Stomach smooth muscle (tissue), 2 donors: ENCODE results near the gene FAM53B.
A peak's percentile ranks its signal among the peaks of the same experiment; 100 is the strongest.

Source experiments
- H3K27ac ChIP-seq: one replicate; pipeline ENCODE4 v1.7.0; 2013; ENCODE audit warnings: mild to moderate bottlenecking, low read length, inconsistent platforms
- H3K27me3 ChIP-seq, 2 donors: one replicate each; pipeline ENCODE4 v1.7.0; 2013; ENCODE audit warnings: low read length in 2 of 2; ENCODE audit not compliant: insufficient read depth in 2 of 2, control insufficient read depth in 1 of 2
- H3K36me3 ChIP-seq, 2 donors: one replicate each; pipeline ENCODE4 v1.7.0; 2013; ENCODE audit warnings: low read length in 2 of 2; ENCODE audit not compliant: control insufficient read depth in 2 of 2, insufficient read depth in 2 of 2
- H3K4me1 ChIP-seq: one replicate; pipeline ENCODE4 v1.7.0; 2013; ENCODE audit warnings: low read length; ENCODE audit not compliant: control insufficient read depth, insufficient read depth
- H3K4me3 ChIP-seq, 2 donors: one replicate each; pipeline ENCODE4 v1.7.0; 2013; ENCODE audit warnings: low read length in 2 of 2
- H3K9ac ChIP-seq, 2 donors: one replicate each; pipeline ENCODE4 v1.7.0; 2013; ENCODE audit warnings: low read length in 2 of 2, mild to moderate bottlenecking in 1 of 2
- H3K9me3 ChIP-seq, 2 donors: one replicate each; pipeline ENCODE4 v1.7.0; 2013; ENCODE audit warnings: low read length in 2 of 2; ENCODE audit not compliant: control insufficient read depth in 2 of 2
- donor health status: healthy.
- donor health status: Pancreatic carcinoma.

FAM53B gene

GRCh38 chr10:124741922-124742412 is 2.2 kb downstream of the FAM53B start:
- Histone ChIP-seq H3K4me1 (peaks cover 63% of the 10 kb centered on the region), H3K9ac (peak overlapping the region in 1 of 2 donors; percentile 62), H3K27me3 (no peaks in the 10 kb centered on the region), H3K4me3 (peak overlapping the region; percentile 76 to 80), H3K27ac (peak overlapping the region; percentile 8), H3K9me3 (no peaks in the 10 kb centered on the region), H3K36me3 (no peaks in the 10 kb centered on the region)

GRCh38 chr10:124741281-124741921 is 2.8 kb downstream of the FAM53B start:
- no peaks in the 10 kb centered on the region for H3K27me3 ChIP-seq
- peak overlapping the region; percentile 44 to 60 for H3K4me3 ChIP-seq
- H3K4me1 ChIP-seq = peaks cover 68% of the 10 kb centered on the region
- H3K9ac ChIP-seq = peak overlapping the region; percentile 38 to 62
- H3K27ac ChIP-seq = peak overlapping the region; percentile 81
- no peaks in the 10 kb centered on the region for H3K9me3 ChIP-seq
- no peaks in the 10 kb centered on the region for H3K36me3 ChIP-seq

GRCh38 chr10:124740369-124741280 is 3.6 kb downstream of the FAM53B start:
- peaks cover 76% of the 10 kb centered on the region for H3K4me1 ChIP-seq
- H3K9ac ChIP-seq = peak overlapping the region; percentile 45 to 62
- H3K36me3 ChIP-seq = no peaks in the 10 kb centered on the region
- peak overlapping the region; percentile 44 to 60 for H3K4me3 ChIP-seq
- no peaks in the 10 kb centered on the region for H3K9me3 ChIP-seq
- H3K27me3 ChIP-seq = no peaks in the 10 kb centered on the region
- H3K27ac ChIP-seq = peak overlapping the region; percentile 81

GRCh38 chr10:124739986-124740368 is 4.2 kb downstream of the FAM53B start:
- H3K27ac ChIP-seq = peak overlapping the region; percentile 81
- H3K36me3 ChIP-seq = no peaks in the 10 kb centered on the region
- H3K9me3 ChIP-seq = no peaks in the 10 kb centered on the region
- no peaks in the 10 kb centered on the region for H3K27me3 ChIP-seq
- peaks cover 80% of the 10 kb centered on the region for H3K4me1 ChIP-seq
- peak overlapping the region in 1 of 2 donors; percentile 45 for H3K9ac ChIP-seq
- H3K4me3 ChIP-seq = peak overlapping the region in 1 of 2 donors; percentile 37

- no peaks in the 10 kb centered on the region for H3K36me3 ChIP-seq
- H3K4me1 ChIP-seq = peaks cover 85% of the 10 kb centered on the region
- H3K9ac ChIP-seq = peak overlapping the region in 1 of 2 donors; percentile 45
- H3K4me3 ChIP-seq = peak overlapping the region; percentile 37 to 44
- H3K9me3 ChIP-seq = no peaks in the 10 kb centered on the region
- H3K27me3 ChIP-seq = no peaks in the 10 kb centered on the region
- H3K27ac ChIP-seq = peak overlapping the region; percentile 81
These were observed 4.9 kb downstream of the FAM53B start for GRCh38 chr10:124739119-124739921.

- H3K9ac ChIP-seq = no peak overlapping the region
- H3K9me3 ChIP-seq = no peaks in the 10 kb centered on the region
- no peak overlapping the region for H3K4me3 ChIP-seq
- no peaks in the 10 kb centered on the region for H3K36me3 ChIP-seq
- H3K4me1 ChIP-seq = peaks cover 93% of the 10 kb centered on the region
- no peaks in the 10 kb centered on the region for H3K27me3 ChIP-seq
- H3K27ac ChIP-seq = peak overlapping the region; percentile 81
These were observed 5.7 kb downstream of the FAM53B start for GRCh38 chr10:124738441-124738840.

- H3K36me3 ChIP-seq = no peaks in the 10 kb centered on the region
- H3K27ac ChIP-seq = peak overlapping the region; percentile 81
- H3K9me3 ChIP-seq = no peaks in the 10 kb centered on the region
- H3K4me1 ChIP-seq = peaks cover 99% of the 10 kb centered on the region
- H3K9ac ChIP-seq = peak overlapping the region; percentile 20 to 29
- peak overlapping the region in 1 of 2 donors; percentile 28 for H3K4me3 ChIP-seq
- no peaks in the 10 kb centered on the region for H3K27me3 ChIP-seq
These were observed 6.5 kb downstream of the FAM53B start for GRCh38 chr10:124737708-124738107.

- peak overlapping the region in 1 of 2 donors; percentile 41 for H3K4me3 ChIP-seq
- peak overlapping the region; percentile 20 to 29 for H3K9ac ChIP-seq
These were observed 7.0 kb downstream of the FAM53B start for GRCh38 chr10:124737221-124737620.

GRCh38 chr10:124736491-124737136 is 7.6 kb downstream of the FAM53B start:
- H3K4me3 ChIP-seq = peak overlapping the region; percentile 41 to 55
- H3K4me1 ChIP-seq = peaks cover 98% of the 10 kb centered on the region
- H3K27me3 ChIP-seq = no peaks in the 10 kb centered on the region
- H3K9me3 ChIP-seq = no peaks in the 10 kb centered on the region
- H3K27ac ChIP-seq = peak overlapping the region; percentile 81
- H3K9ac ChIP-seq = peak overlapping the region in 1 of 2 donors; percentile 20
- no peaks in the 10 kb centered on the region for H3K36me3 ChIP-seq

More at GRCh38 chr10:124737221-124737620, 7.0 kb downstream of the FAM53B start:
- Histone ChIP-seq H3K36me3 (no peaks in the 10 kb centered on the region), H3K27me3 (no peaks in the 10 kb centered on the region), H3K4me1 (peaks cover 98% of the 10 kb centered on the region), H3K9me3 (no peaks in the 10 kb centered on the region), H3K27ac (peak overlapping the region; percentile 81)
